Measurements from ENCODE around the gene ATP5PF. TPM values are rescaled to one million over a fixed set of nuclear protein-coding genes. Genes with fewer than 3 reads are reported as not detected.

Gene ATP5PF
- total RNA-seq, 2 donors from 2014 or later = 114 to 139 TPM

- H3K36me3 Mint-ChIP-seq = no peaks in the 10 kb centered on the region
- H3K9me3 Mint-ChIP-seq = no peaks in the 10 kb centered on the region
- ATAC-seq (no peak), DNase-seq (ENCODE audit: low spot score in 2 of 2) (no peak)
- no peak overlapping the region for H3K27ac Mint-ChIP-seq
These were observed 46.2 kb downstream of the ATP5PF start for GRCh38 chr21:25688275-25689155.

- DNase-seq (ENCODE audit: low spot score in 2 of 2) = no peak
- Mint-ChIP-seq H3K9me3 (no peaks in the 10 kb centered on the region), H3K36me3 (no peaks in the 10 kb centered on the region)
These were observed 46.9 kb downstream of the ATP5PF start for GRCh38 chr21:25687787-25688186.

GRCh38 chr21:25682382-25682781 is 52.3 kb downstream of the ATP5PF start:
- ATAC-seq = no peak
- DNase-seq (ENCODE audit: low spot score in 2 of 2) = no peak
- Mint-ChIP-seq H3K36me3 (no peaks in the 10 kb centered on the region), H3K27ac (no peak overlapping the region), H3K9me3 (no peaks in the 10 kb centered on the region)

More at GRCh38 chr21:25687787-25688186, 46.9 kb downstream of the ATP5PF start:
- no peak overlapping the region for H3K27ac Mint-ChIP-seq
- ATAC-seq = no peak

GRCh38 chr21:25676451-25676850 is 58.3 kb downstream of the ATP5PF start:
- DNase-seq (ENCODE audit: low spot score in 2 of 2) (no peak), ATAC-seq (no peak)
- H3K36me3 Mint-ChIP-seq = no peaks in the 10 kb centered on the region
- H3K27ac Mint-ChIP-seq = no peak overlapping the region
- H3K9me3 Mint-ChIP-seq = peaks cover 0 to 15% of the 10 kb centered on the region in 2 donors

Other genes starting within 250 kb of the ATP5PF start
- 10 to 100 TPM; 43.0 to 66.3 TPM for gene MRPL39, start 127.4 kb downstream of the ATP5PF start, total RNA-seq
- gene JAM2, start 95.6 kb downstream of the ATP5PF start, total RNA-seq = 1 to 10 TPM; 1.4 to 3.3 TPM
- 10 to 100 TPM; 19.1 to 26.4 TPM for gene GABPA, start 68 bp upstream of the ATP5PF start, total RNA-seq